Panc1 (cell line): ENCODE data around the gene LIN7C. TPM values are rescaled to one million over a fixed set of nuclear protein-coding genes. Genes with fewer than 3 reads are reported as not detected.
"Not testable (repeated sequence)": the region's sequence is repeated elsewhere in the genome, so short reads cannot be mapped to it uniquely, and the experiment has no call there.

Experiments
- ATAC-seq: fragments of 200-7000 bp; cut with Tn5 transposase; 2 replicates; pipeline ENCODE4 v1.9.1; 2020; ENCODE audit warnings: mild to moderate bottlenecking, moderate library complexity
- BruUV-seq: library from RNA; stranded (reverse); fragments of 400-500 nt; replicated peaks from 2 replicates; lab custom pipeline; 2021; lab: Mats Ljungman, UMichigan
- CTCF ChIA-PET: fragments of 300-600 bp; sonication (Branson Sonifier 250); formaldehyde crosslinking; loops from one replicate; lab custom pipeline; 2022; ENCODE audit warnings: antibody characterized with exemption; lab: Charles Lee
- POLR2A ChIA-PET: fragments of 300-600 bp; sonication (Branson Sonifier 250); formaldehyde crosslinking; loops from one replicate; lab custom pipeline; 2022; ENCODE audit warnings: antibody characterized with exemption; lab: Charles Lee
- DNase-seq: peaks from one replicate; pipeline ENCODE4 v3.0.0-alpha.2; 2010; ENCODE audit warnings: low read depth, low spot score
- H3K27ac ChIP-seq: 2 replicates; pipeline ENCODE4 v1.5.1; 2011; ENCODE audit warnings: mild to moderate bottlenecking, low read length, inconsistent platforms
- H3K27me3 ChIP-seq: fragments of 200-500 bp; sonication (Bioruptor generic); 2 replicates; pipeline ENCODE4 v1.6.0; 2014; ENCODE audit warnings: low read length, inconsistent platforms; ENCODE audit not compliant: control insufficient read depth, insufficient read depth
- H3K36me3 ChIP-seq: fragments of 200-500 bp; sonication (Bioruptor generic); 2 replicates; pipeline ENCODE4 v1.5.1; 2014; ENCODE audit warnings: inconsistent platforms, mild to moderate bottlenecking, low read length, moderate library complexity; ENCODE audit not compliant: control insufficient read depth, insufficient read depth
- H3K4me1 ChIP-seq: 2 replicates; pipeline ENCODE4 v1.5.1; 2011; ENCODE audit warnings: inconsistent platforms, mild to moderate bottlenecking, low read length, moderate library complexity; ENCODE audit not compliant: control insufficient read depth, insufficient read depth
- H3K4me3 ChIP-seq, 2 experiments: 2 replicates each; pipeline ENCODE4 v1.5.1; 2011 to 2012; ENCODE audit warnings: low read depth in 2 of 2, low read length in 2 of 2, mild to moderate bottlenecking in 2 of 2, inconsistent platforms in 1 of 2, moderate library complexity in 1 of 2
- H3K9me3 ChIP-seq: fragments of 200-500 bp; sonication (Bioruptor generic); 2 replicates; pipeline ENCODE4 v1.5.1; 2014; ENCODE audit warnings: low read depth, mild to moderate bottlenecking, inconsistent platforms, low read length, moderate library complexity; ENCODE audit not compliant: control insufficient read depth, insufficient read depth
- POLR2AphosphoS5 ChIP-seq: IDR thresholded peaks from 2 replicates; pipeline ENCODE4 v1.6.1; 2012; ENCODE audit warnings: mild to moderate bottlenecking, low read depth, low read length, moderate library complexity
- SIN3A ChIP-seq: IDR thresholded peaks from 2 replicates; pipeline ENCODE4 v1.6.1; 2012; ENCODE audit warnings: low read depth, mild to moderate bottlenecking, low read length, moderate library complexity, borderline replicate concordance; ENCODE audit not compliant: insufficient read depth
- TCF7L2 ChIP-seq: IDR thresholded peaks from 2 replicates; pipeline ENCODE4 v1.6.1; 2011; ENCODE audit warnings: mild to moderate bottlenecking, low read depth, low read length, inconsistent platforms
- in situ Hi-C: cut with HindIII; loops from 2 replicates; pipeline ENCODE4 v1.10.0; 2016; ENCODE audit warnings: low sequenced_read_pairs, low pct_unique_long_range_greater_than_20kb
- intact Hi-C: fragments of 100-400 bp; cut with micrococcal nuclease; formaldehyde crosslinking; loops from one replicate; pipeline ENCODE4 v1.10.0; 2022; ENCODE audit not compliant: unreplicated experiment
- total RNA-seq: library from RNA; stranded (reverse); gene quantifications from one replicate; pipeline ENCODE4 v1.2.1, GENCODE V29; 2021; ENCODE audit not compliant: unreplicated experiment
- TF ChIP-seq, protein P1 (sequence below): fragments of 450-650 bp; IDR thresholded peaks from 2 replicates; pipeline ENCODE4 v1.5.1; 2017; ENCODE audit warnings: mild to moderate bottlenecking
- TF ChIP-seq, protein P2 (sequence below), 2 experiments: IDR thresholded peaks; 2 replicates each; pipeline ENCODE4 v1.6.1; 2011 to 2012; ENCODE audit warnings: low read depth in 2 of 2, control low read depth in 1 of 2, low read length in 1 of 2, mild to moderate bottlenecking in 1 of 2, moderate library complexity in 1 of 2; ENCODE audit not compliant: insufficient read depth in 1 of 2

LIN7C gene
- total RNA-seq, 1 experiment from 2014 or later, result 44.2 TPM

DNA sequence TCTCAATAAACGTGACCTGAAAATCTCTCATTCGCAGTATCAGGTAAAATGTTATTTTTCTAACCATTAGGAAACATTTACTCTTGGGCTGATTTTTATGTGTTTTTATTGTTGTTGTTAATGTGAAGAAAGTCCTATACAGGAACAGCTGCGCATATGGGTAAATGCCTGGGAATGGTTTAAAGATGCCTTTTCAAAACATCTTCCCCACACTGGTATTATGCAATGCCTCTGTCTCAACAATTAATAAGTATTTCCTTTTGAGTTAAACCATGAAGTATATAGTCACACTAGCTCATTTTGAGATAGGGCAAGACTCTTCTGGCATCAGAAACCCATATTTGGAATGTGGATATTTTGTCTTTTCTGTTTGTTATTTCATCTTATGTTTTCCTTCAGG is 13.7 kb upstream of the LIN7C start:
- Histone ChIP-seq H3K36me3 (no peaks in the 10 kb centered on the region), H3K4me3 (no peak overlapping the region), H3K4me1 (no peaks in the 10 kb centered on the region), H3K27me3 (peaks cover 4% of the 10 kb centered on the region; the same call in 1 of the 2 replicates), H3K27ac (no peak overlapping the region), H3K9me3 (no peaks in the 10 kb centered on the region)
- TF ChIP-seq POLR2AphosphoS5, result no peak
- DNase-seq, result no peak
- intact Hi-C loops, result no loop called here
- ChIA-PET POLR2A (no interaction called here), CTCF (no interaction called here)
- ATAC-seq, result no peak
- no TSS peak for BruUV-seq
- in situ Hi-C loops, result no loop called here

DNA sequence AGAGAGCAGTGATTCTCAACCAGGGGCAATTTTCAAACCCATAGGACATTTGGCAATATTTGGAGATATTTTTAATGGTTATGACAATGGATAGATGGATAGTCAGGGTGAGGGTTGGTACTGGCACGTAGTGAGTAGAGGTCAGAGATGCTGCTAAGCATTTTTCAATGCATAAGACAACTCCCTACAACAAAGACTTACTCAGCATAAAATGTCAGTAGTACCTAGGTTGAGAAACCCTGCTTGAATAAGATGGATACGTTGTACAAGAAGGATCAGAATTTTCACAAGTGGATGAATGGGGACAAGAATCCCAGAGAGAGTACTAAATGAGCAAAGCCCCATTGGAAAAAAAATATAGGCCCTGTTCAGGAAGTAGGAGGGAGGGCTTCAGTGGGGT is 11.9 kb upstream of the LIN7C start:
- peaks cover 4% of the 10 kb centered on the region; the same call in 1 of the 2 replicates for H3K27me3 ChIP-seq
- DNase-seq (no peak), ATAC-seq (no peak)
- intact Hi-C loops (no loop called here), in situ Hi-C loops (no loop called here)
- ChIA-PET CTCF (no interaction called here), POLR2A (no interaction called here)
- no peaks in the 10 kb centered on the region; the same call in 1 of the 2 replicates for H3K9me3 ChIP-seq
- H3K4me1 ChIP-seq, result no peaks in the 10 kb centered on the region
- TF ChIP-seq, protein P1, sequence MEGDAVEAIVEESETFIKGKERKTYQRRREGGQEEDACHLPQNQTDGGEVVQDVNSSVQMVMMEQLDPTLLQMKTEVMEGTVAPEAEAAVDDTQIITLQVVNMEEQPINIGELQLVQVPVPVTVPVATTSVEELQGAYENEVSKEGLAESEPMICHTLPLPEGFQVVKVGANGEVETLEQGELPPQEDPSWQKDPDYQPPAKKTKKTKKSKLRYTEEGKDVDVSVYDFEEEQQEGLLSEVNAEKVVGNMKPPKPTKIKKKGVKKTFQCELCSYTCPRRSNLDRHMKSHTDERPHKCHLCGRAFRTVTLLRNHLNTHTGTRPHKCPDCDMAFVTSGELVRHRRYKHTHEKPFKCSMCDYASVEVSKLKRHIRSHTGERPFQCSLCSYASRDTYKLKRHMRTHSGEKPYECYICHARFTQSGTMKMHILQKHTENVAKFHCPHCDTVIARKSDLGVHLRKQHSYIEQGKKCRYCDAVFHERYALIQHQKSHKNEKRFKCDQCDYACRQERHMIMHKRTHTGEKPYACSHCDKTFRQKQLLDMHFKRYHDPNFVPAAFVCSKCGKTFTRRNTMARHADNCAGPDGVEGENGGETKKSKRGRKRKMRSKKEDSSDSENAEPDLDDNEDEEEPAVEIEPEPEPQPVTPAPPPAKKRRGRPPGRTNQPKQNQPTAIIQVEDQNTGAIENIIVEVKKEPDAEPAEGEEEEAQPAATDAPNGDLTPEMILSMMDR, result no peak
- TF ChIP-seq, protein P2, sequence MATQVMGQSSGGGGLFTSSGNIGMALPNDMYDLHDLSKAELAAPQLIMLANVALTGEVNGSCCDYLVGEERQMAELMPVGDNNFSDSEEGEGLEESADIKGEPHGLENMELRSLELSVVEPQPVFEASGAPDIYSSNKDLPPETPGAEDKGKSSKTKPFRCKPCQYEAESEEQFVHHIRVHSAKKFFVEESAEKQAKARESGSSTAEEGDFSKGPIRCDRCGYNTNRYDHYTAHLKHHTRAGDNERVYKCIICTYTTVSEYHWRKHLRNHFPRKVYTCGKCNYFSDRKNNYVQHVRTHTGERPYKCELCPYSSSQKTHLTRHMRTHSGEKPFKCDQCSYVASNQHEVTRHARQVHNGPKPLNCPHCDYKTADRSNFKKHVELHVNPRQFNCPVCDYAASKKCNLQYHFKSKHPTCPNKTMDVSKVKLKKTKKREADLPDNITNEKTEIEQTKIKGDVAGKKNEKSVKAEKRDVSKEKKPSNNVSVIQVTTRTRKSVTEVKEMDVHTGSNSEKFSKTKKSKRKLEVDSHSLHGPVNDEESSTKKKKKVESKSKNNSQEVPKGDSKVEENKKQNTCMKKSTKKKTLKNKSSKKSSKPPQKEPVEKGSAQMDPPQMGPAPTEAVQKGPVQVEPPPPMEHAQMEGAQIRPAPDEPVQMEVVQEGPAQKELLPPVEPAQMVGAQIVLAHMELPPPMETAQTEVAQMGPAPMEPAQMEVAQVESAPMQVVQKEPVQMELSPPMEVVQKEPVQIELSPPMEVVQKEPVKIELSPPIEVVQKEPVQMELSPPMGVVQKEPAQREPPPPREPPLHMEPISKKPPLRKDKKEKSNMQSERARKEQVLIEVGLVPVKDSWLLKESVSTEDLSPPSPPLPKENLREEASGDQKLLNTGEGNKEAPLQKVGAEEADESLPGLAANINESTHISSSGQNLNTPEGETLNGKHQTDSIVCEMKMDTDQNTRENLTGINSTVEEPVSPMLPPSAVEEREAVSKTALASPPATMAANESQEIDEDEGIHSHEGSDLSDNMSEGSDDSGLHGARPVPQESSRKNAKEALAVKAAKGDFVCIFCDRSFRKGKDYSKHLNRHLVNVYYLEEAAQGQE (IDR thresholded peaks at IDR 0.05; ENCODE audit: insufficient read depth in 1 of 2, low read depth in 2 of 2, low read length in 1 of 2), result no peak
- TF ChIP-seq SIN3A, result no peak
- no peak for TF ChIP-seq TCF7L2
- TF ChIP-seq POLR2AphosphoS5, result no peak
- H3K4me3 ChIP-seq, result no peak overlapping the region
- H3K36me3 ChIP-seq, result no peaks in the 10 kb centered on the region
- no TSS peak for BruUV-seq
- no peak overlapping the region for H3K27ac ChIP-seq

DNA sequence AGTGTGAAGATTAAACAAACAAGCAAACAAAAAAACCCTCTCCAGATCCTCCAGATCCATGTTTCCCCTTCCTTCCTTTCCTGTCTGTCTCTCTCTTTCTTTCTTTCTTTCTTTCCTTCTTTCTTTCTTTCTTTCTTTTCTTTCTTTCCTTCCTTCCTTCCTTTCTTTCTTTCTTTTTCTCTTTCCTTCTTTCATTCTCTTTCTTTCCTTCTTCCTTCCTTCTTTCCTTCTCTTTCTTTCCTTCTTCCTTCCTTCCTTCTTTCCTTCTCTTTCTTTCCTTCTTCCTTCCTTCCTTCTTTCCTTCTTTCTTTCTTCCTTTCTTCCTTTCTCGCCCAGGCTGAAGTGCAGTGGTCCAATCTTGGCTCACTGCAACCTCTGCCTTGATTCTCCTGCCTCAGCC is 10.9 kb upstream of the LIN7C start:
- H3K36me3 ChIP-seq, ATAC-seq, BruUV-seq, CTCF ChIA-PET, H3K27ac ChIP-seq, intact Hi-C loops, in situ Hi-C loops, H3K27me3 ChIP-seq, H3K4me3 ChIP-seq, POLR2A ChIA-PET, DNase-seq, H3K4me1 ChIP-seq, H3K9me3 ChIP-seq: not testable (repeated sequence)
